DOHH2 (cell line): ENCODE results near the gene TGFB2.

ENCODE experiments used
- H3F3A ChIP-seq: fragments of 200-600 bp; sonication (generic), shearing (Covaris generic); 2 replicates; pipeline ENCODE4 v1.6.0; 2016; ENCODE audit warnings: antibody characterized with exemption, mild to moderate bottlenecking; ENCODE audit not compliant: control insufficient read depth, insufficient read depth
- H3K27ac ChIP-seq: fragments of 200-600 bp; sonication (generic); 2 replicates; pipeline ENCODE4 v1.5.1; 2014; ENCODE audit warnings: low read depth, mild to moderate bottlenecking, low read length, moderate library complexity
- H3K27me3 ChIP-seq: fragments of 200-600 bp; sonication (generic); 2 replicates; pipeline ENCODE4 v1.6.1; 2014; ENCODE audit warnings: mild to moderate bottlenecking, low read length, mixed read lengths; ENCODE audit not compliant: control insufficient read depth
- H3K36me3 ChIP-seq: fragments of 200-600 bp; sonication (generic); 2 replicates; pipeline ENCODE4 v1.6.1; 2014; ENCODE audit warnings: mild to moderate bottlenecking, low read length, moderate library complexity, mixed read lengths; ENCODE audit not compliant: control insufficient read depth
- H3K4me1 ChIP-seq: fragments of 200-600 bp; sonication (generic); 2 replicates; pipeline ENCODE4 v1.6.1; 2014; ENCODE audit warnings: mild to moderate bottlenecking, low read length, mixed read lengths; ENCODE audit not compliant: control insufficient read depth
- H3K4me2 ChIP-seq: fragments of 200-600 bp; sonication (generic); 2 replicates; pipeline ENCODE4 v1.6.0; 2014; ENCODE audit warnings: mild to moderate bottlenecking, low read length, moderate library complexity
- H3K4me3 ChIP-seq: fragments of 200-600 bp; sonication (generic); 2 replicates; pipeline ENCODE4 v1.5.1; 2014; ENCODE audit warnings: mild to moderate bottlenecking, low read length, mixed read lengths
- H3K79me2 ChIP-seq: fragments of 200-600 bp; sonication (generic); 2 replicates; pipeline ENCODE4 v1.6.1; 2014; ENCODE audit warnings: mild to moderate bottlenecking, low read length, mixed read lengths; ENCODE audit not compliant: control insufficient read depth
- H3K9me2 ChIP-seq: fragments of 200-600 bp; sonication (generic); replicated peaks from 2 replicates; pipeline ENCODE4 v1.6.1; 2014; ENCODE audit warnings: mild to moderate bottlenecking, low read length, mixed read lengths; ENCODE audit not compliant: control insufficient read depth
- H3K9me3 ChIP-seq: fragments of 200-600 bp; sonication (generic); 2 replicates; pipeline ENCODE4 v1.6.1; 2014; ENCODE audit warnings: antibody characterized with exemption, low read length, mixed read lengths; ENCODE audit not compliant: control insufficient read depth, insufficient read depth
- H4K20me1 ChIP-seq: fragments of 200-600 bp; sonication (generic); 2 replicates; pipeline ENCODE4 v1.6.0; 2014; ENCODE audit warnings: low read depth, mild to moderate bottlenecking, antibody characterized with exemption, low read length, moderate library complexity; ENCODE audit not compliant: control insufficient read depth, insufficient read depth
- CTCF ChIP-seq: fragments of 200-600 bp; sonication (generic); IDR thresholded peaks from one replicate; pipeline ENCODE4 v1.5.1; 2014; ENCODE audit warnings: antibody characterized with exemption, mild to moderate bottlenecking, low read depth, low read length; ENCODE audit not compliant: poor library complexity, severe bottlenecking
- EZH2phosphoT487 ChIP-seq: fragments of 200-600 bp; sonication (generic); IDR thresholded peaks from 2 replicates; pipeline ENCODE4 v1.6.1; 2017; ENCODE audit warnings: borderline replicate concordance, mild to moderate bottlenecking, antibody characterized with exemption, low read length, moderate library complexity, mixed read lengths

Gene TGFB2

DNA sequence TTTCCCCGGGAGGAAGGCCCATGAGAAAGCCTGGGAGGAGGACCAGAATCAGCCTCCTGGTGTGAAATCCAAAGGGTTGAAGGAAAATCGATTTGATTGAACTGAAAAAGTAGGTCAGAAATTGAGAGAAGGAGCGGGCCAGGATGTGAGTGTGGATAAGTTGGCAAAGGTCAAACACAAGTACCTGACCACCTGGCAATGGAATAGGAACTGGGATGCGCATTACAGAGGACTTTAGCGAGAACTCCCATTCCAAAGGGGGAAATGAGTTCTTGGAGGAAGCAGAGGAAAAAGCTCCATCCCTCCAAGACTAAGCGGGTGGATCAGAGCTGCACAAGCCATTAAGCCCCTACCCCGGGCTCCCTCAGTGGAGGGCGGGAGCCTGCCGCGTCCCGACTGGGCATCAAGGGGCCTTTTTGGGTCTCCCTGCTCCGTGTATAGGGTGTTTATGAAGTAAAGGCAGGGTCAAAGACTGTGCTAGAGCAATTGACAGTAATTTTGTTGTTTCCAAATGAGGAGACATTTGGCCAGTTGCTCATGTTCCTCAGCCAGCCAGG, 56.4 kb downstream of the TGFB2 start:
- Histone ChIP-seq H3K4me3 (no peak overlapping the region), H3K4me1 (no peaks in the 10 kb centered on the region), H3K4me2 (no peak overlapping the region), H3K36me3 (no peaks in the 10 kb centered on the region), H3K9me3 (no peaks in the 10 kb centered on the region), H4K20me1 (no peaks in the 10 kb centered on the region), H3F3A (no peaks in the 10 kb centered on the region), H3K27me3 (no peaks in the 10 kb centered on the region), H3K79me2 (no peaks in the 10 kb centered on the region), H3K9me2 (no peaks in the 10 kb centered on the region), H3K27ac (no peak overlapping the region)
- TF ChIP-seq EZH2phosphoT487 (no peak), CTCF (no peak)

DNA sequence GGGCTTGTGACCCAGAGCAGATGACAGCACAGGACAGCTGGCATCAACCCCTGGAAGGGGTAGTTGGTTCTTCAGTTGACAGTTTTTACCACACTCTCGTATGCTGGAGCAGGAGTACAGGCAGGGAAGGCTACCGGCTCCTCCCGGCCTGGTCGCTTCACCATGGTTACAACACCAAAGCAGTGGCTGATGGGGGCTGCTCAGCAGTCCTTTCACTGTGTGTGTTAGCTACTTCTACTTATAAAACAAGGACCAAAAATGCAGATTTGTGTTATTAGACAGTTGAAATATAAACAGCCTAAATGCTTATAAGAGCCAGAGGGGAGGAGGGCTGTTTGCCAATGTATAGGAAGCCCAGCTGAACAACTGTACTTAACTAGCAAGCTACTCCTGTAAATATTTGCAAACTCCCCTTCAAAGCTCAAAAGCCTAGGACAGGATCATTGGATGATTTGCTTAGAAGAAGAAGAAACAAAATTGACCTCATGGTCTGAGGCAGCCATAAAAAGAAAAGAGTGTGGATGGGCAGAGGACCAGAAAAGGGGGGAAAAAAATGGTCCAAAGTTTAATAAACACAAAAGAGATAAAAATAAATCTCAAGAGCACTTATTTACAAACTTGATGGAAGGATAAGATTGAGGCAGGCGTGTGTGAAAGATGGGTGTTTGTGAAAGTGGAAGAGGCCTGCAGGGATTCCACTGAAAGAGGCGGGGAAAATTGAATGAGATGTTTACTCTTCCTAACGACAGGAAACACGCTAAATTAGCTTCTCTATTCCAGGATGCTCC, 57.1 kb downstream of the TGFB2 start:
- Histone ChIP-seq H3K9me3 (no peaks in the 10 kb centered on the region), H3K4me2 (no peak overlapping the region), H3K79me2 (no peaks in the 10 kb centered on the region), H3K27ac (no peak overlapping the region), H3K9me2 (no peaks in the 10 kb centered on the region), H4K20me1 (no peaks in the 10 kb centered on the region), H3K4me3 (no peak overlapping the region), H3K27me3 (no peaks in the 10 kb centered on the region), H3K4me1 (no peaks in the 10 kb centered on the region), H3K36me3 (no peaks in the 10 kb centered on the region), H3F3A (no peaks in the 10 kb centered on the region)
- TF ChIP-seq CTCF, result no peak
- no peak for TF ChIP-seq EZH2phosphoT487

- H3K9me2 ChIP-seq, result no peaks in the 10 kb centered on the region
- H3K9me3 ChIP-seq, result no peaks in the 10 kb centered on the region
- no peak overlapping the region for H3K4me3 ChIP-seq
- H3K36me3 ChIP-seq, result no peaks in the 10 kb centered on the region
- H3K4me1 ChIP-seq, result no peaks in the 10 kb centered on the region
- no peak overlapping the region for H3K4me2 ChIP-seq
- no peak overlapping the region for H3K27ac ChIP-seq
- H3K79me2 ChIP-seq, result no peaks in the 10 kb centered on the region
- H3K27me3 ChIP-seq, result no peaks in the 10 kb centered on the region
- no peaks in the 10 kb centered on the region for H4K20me1 ChIP-seq
- H3F3A ChIP-seq, result no peaks in the 10 kb centered on the region
- TF ChIP-seq CTCF, result no peak
- TF ChIP-seq EZH2phosphoT487, result no peak
Observed at GRCh38 chr1:218402786-218403120, 57.6 kb downstream of the TGFB2 start.
